H9 (cell line): ENCODE data around the gene ZNF562. TPM values are rescaled to one million over a fixed set of nuclear protein-coding genes. Genes with fewer than 3 reads are reported as not detected.

Source experiments
- DNase-seq: peaks from one replicate; pipeline ENCODE4 v3.0.0-alpha.2; 2017
- H2AFZ ChIP-seq: one replicate; pipeline ENCODE4 v1.6.1; 2013; ENCODE audit warnings: mild to moderate bottlenecking, low read length, control low read depth, moderate library complexity
- H2AK5ac ChIP-seq: 2 replicates; pipeline ENCODE4 v1.6.1; 2013; ENCODE audit warnings: low read length, control low read depth, mixed read lengths; ENCODE audit not compliant: insufficient read length
- H2BK120ac ChIP-seq: one replicate; pipeline ENCODE4 v1.6.1; 2013; ENCODE audit warnings: low read depth, mild to moderate bottlenecking, low read length, control low read depth, inconsistent platforms; ENCODE audit not compliant: poor library complexity, severe bottlenecking
- H2BK12ac ChIP-seq: 2 replicates; pipeline ENCODE4 v1.6.1; 2013; ENCODE audit warnings: low read length, control low read depth, mixed read lengths, low read depth; ENCODE audit not compliant: insufficient read length
- H2BK15ac ChIP-seq: 2 replicates; pipeline ENCODE4 v1.6.1; 2013; ENCODE audit warnings: low read depth, low read length, control low read depth
- H2BK20ac ChIP-seq: one replicate; pipeline ENCODE4 v1.6.1; 2013; ENCODE audit warnings: low read depth, mild to moderate bottlenecking, low read length, control low read depth, inconsistent platforms; ENCODE audit not compliant: poor library complexity, severe bottlenecking
- H2BK5ac ChIP-seq: 2 replicates; pipeline ENCODE4 v1.6.1; 2013; ENCODE audit warnings: low read length, control low read depth, mixed read lengths; ENCODE audit not compliant: insufficient read length
- H3K14ac ChIP-seq: 2 replicates; pipeline ENCODE4 v1.6.1; 2013; ENCODE audit warnings: low read length, control low read depth; ENCODE audit not compliant: insufficient read depth
- H3K18ac ChIP-seq: 2 replicates; pipeline ENCODE4 v1.6.1; 2013; ENCODE audit warnings: low read depth, mild to moderate bottlenecking, mixed read lengths, low read length, control low read depth; ENCODE audit not compliant: insufficient read length
- H3K23ac ChIP-seq: 2 replicates; pipeline ENCODE4 v1.6.1; 2013; ENCODE audit warnings: low read length, control low read depth, mixed read lengths, low read depth; ENCODE audit not compliant: insufficient read length
- H3K23me2 ChIP-seq: 2 replicates; pipeline ENCODE4 v1.6.1; 2013; ENCODE audit warnings: low read depth, mild to moderate bottlenecking, mixed read lengths, low read length, control low read depth; ENCODE audit not compliant: insufficient read length, poor library complexity, severe bottlenecking
- H3K27ac ChIP-seq: 2 replicates; pipeline ENCODE4 v1.5.1; 2013; ENCODE audit warnings: low read length, control low read depth, mixed read lengths, low read depth; ENCODE audit not compliant: insufficient read length
- H3K27me3 ChIP-seq: 2 replicates; pipeline ENCODE4 v1.6.1; 2013; ENCODE audit warnings: low read length, control low read depth, inconsistent platforms; ENCODE audit not compliant: insufficient read depth
- H3K4ac ChIP-seq: 2 replicates; pipeline ENCODE4 v1.6.1; 2013; ENCODE audit warnings: low read depth, mild to moderate bottlenecking, control low read depth, inconsistent platforms, low read length, moderate library complexity
- H3K4me1 ChIP-seq: 2 replicates; pipeline ENCODE4 v1.6.1; 2013; ENCODE audit warnings: low read length, control low read depth, inconsistent platforms; ENCODE audit not compliant: insufficient read depth
- H3K4me2 ChIP-seq: 2 replicates; pipeline ENCODE4 v1.6.1; 2013; ENCODE audit warnings: low read length, control low read depth, mixed read lengths; ENCODE audit not compliant: insufficient read length, insufficient read depth
- H3K56ac ChIP-seq: 2 replicates; pipeline ENCODE4 v1.6.1; 2013; ENCODE audit warnings: low read depth, mild to moderate bottlenecking, mixed read lengths, low read length, control low read depth; ENCODE audit not compliant: insufficient read length
- H3K79me1 ChIP-seq: 2 replicates; pipeline ENCODE4 v1.6.1; 2013; ENCODE audit warnings: low read depth, mild to moderate bottlenecking, moderate library complexity, low read length, control low read depth, inconsistent platforms; ENCODE audit not compliant: insufficient read depth, poor library complexity, severe bottlenecking
- H3K79me2 ChIP-seq: 2 replicates; pipeline ENCODE4 v1.6.1; 2013; ENCODE audit warnings: low read length, control low read depth, inconsistent platforms; ENCODE audit not compliant: insufficient read depth
- H3K9ac ChIP-seq: 2 replicates; pipeline ENCODE4 v1.6.1; 2013; ENCODE audit warnings: low read length, control low read depth, mixed read lengths; ENCODE audit not compliant: insufficient read length; ENCODE audit errors: extremely low read depth
- H3K9me3 ChIP-seq: one replicate; pipeline ENCODE4 v1.6.1; 2013; ENCODE audit warnings: low read depth, low read length, inconsistent platforms; ENCODE audit not compliant: control insufficient read depth
- H3T11ph ChIP-seq: one replicate; pipeline ENCODE4 v1.6.1; 2013; ENCODE audit warnings: mild to moderate bottlenecking, low read length, control low read depth, inconsistent platforms
- H4K20me1 ChIP-seq: one replicate; pipeline ENCODE4 v1.6.1; 2013; ENCODE audit not compliant: control insufficient read depth, insufficient read length, insufficient read depth
- H4K5ac ChIP-seq: 2 replicates; pipeline ENCODE4 v1.6.1; 2013; ENCODE audit warnings: low read depth, mild to moderate bottlenecking, mixed read lengths, low read length, control low read depth; ENCODE audit not compliant: insufficient read length
- H4K8ac ChIP-seq: replicated peaks from 2 replicates; pipeline ENCODE4 v1.6.1; 2013; ENCODE audit warnings: low read length, control low read depth, mixed read lengths, low read depth; ENCODE audit not compliant: insufficient read length
- H4K91ac ChIP-seq: 2 replicates; pipeline ENCODE4 v1.6.1; 2013; ENCODE audit warnings: low read depth, mild to moderate bottlenecking, moderate library complexity, mixed read lengths, low read length, control low read depth; ENCODE audit not compliant: insufficient read length
- H3K27ac Mint-ChIP-seq, 3 experiments: 2 replicates in 2 of 3; 3 replicates in 1 of 3; pipeline ENCODE4 v1.8.0; 2020 to 2021; ENCODE audit warnings: mixed read lengths in 3 of 3, mild to moderate bottlenecking in 1 of 3, moderate library complexity in 1 of 3
- H3K27me3 Mint-ChIP-seq: 2 replicates; pipeline ENCODE4 v1.8.0; 2021; ENCODE audit warnings: low read depth, mild to moderate bottlenecking, moderate library complexity, mixed read lengths
- H3K36me3 Mint-ChIP-seq, 3 experiments: 2 replicates in 2 of 3; 3 replicates in 1 of 3; pipeline ENCODE4 v1.8.0; 2020 to 2021; ENCODE audit warnings: low read depth in 3 of 3, mixed read lengths in 3 of 3; ENCODE audit not compliant: insufficient read depth in 1 of 3
- H3K4me1 Mint-ChIP-seq, 2 experiments: 2 replicates each; pipeline ENCODE4 v1.8.0; 2020; ENCODE audit warnings: mixed read lengths in 2 of 2
- H3K4me3 Mint-ChIP-seq, 2 experiments: 2 replicates in 1 of 2; 3 replicates in 1 of 2; pipeline ENCODE4 v1.8.0; 2020 to 2021; ENCODE audit warnings: mild to moderate bottlenecking in 2 of 2, mixed read lengths in 2 of 2, moderate library complexity in 1 of 2
- H3K9me3 Mint-ChIP-seq, 2 experiments: 2 replicates in 1 of 2; 3 replicates in 1 of 2; pipeline ENCODE4 v1.8.0; 2020; ENCODE audit warnings: mild to moderate bottlenecking in 2 of 2, mixed read lengths in 2 of 2, moderate library complexity in 1 of 2
- WGBS: extraction: QIAGEN DNeasy Blood & Tissue Kit; methylation state at CpG from one replicate; pipeline ENCODE4 v1.1.7; 2013; ENCODE audit warnings: missing lambda C conversion rate, low lambda C conversion rate, mixed read lengths; ENCODE audit not compliant: insufficient read length; ENCODE audit errors: extremely low coverage; 5-methylcytosine and 5-hydroxymethylcytosine counted together
- total RNA-seq: library from RNA; stranded (reverse); gene quantifications from 2 replicates; pipeline ENCODE4 v1.2.1, GENCODE V29; 2021
- TF ChIP-seq, protein P1 (sequence below): fragments of 200-600 bp; sonication (generic); conservative IDR thresholded peaks from 3 replicates; pipeline ENCODE4 v1.8.0; 2021; ENCODE audit warnings: antibody characterized with exemption, mild to moderate bottlenecking

ZNF562 gene
- total RNA-seq, 1 experiment from 2014 or later, result 15.7 TPM

DNA sequence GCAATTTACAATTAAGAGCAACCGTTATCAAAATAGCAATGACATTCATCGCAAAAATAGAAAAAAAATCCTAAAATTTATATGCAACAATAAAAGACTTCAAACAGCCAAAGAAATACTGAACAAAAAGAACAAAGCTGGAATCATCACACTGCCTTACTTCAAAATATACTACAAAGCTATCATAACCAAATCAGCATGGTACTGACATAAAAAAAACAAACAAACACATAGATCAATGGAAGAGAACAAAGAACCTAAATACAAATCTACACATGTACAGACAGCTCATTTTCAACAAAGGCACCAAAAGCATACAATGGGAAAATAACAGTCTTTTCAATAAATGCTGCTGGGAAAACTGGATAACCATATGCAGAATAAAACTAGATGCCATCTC, 6.4 kb downstream of the ZNF562 start:
- H3K9me3 Mint-ChIP-seq, result peaks cover 74% of the 10 kb centered on the region in 2 experiments
- Histone ChIP-seq H2BK15ac (no peak overlapping the region), H3K4me1 (no peaks in the 10 kb centered on the region), H2BK120ac (no peak overlapping the region), H3K23me2 (no peaks in the 10 kb centered on the region), H3K56ac (no peak overlapping the region), H3K27ac (no peak overlapping the region), H3K79me2 (peaks cover 28% of the 10 kb centered on the region; the same call in 1 of the 2 replicates), H3T11ph (no peak overlapping the region), H3K4me2 (no peak overlapping the region), H3K23ac (no peak overlapping the region), H2BK12ac (no peak overlapping the region), H2AFZ (no peak overlapping the region), H3K9me3 (peaks cover 17% of the 10 kb centered on the region), H4K91ac (no peak overlapping the region), H4K8ac (no peak overlapping the region), H3K18ac (no peak overlapping the region), H3K14ac (no peak overlapping the region), H2BK20ac (no peak overlapping the region), H3K4ac (no peak overlapping the region), H3K9ac (no peak overlapping the region), H2AK5ac (no peak overlapping the region), H3K79me1 (peaks cover 14% of the 10 kb centered on the region), H2BK5ac (no peak overlapping the region), H4K5ac (no peak overlapping the region), H3K27me3 (no peaks in the 10 kb centered on the region), H4K20me1 (no peaks in the 10 kb centered on the region)
- H3K27ac Mint-ChIP-seq, result no peak overlapping the region
- H3K27me3 Mint-ChIP-seq, result no peaks in the 10 kb centered on the region
- H3K36me3 Mint-ChIP-seq, result peaks cover 48 to 54% (median 49%) of the 10 kb centered on the region in 3 experiments
- peaks cover 0 to 2% of the 10 kb centered on the region in 2 experiments; a peak in 1 of 4 replicates for H3K4me1 Mint-ChIP-seq
- H3K4me3 Mint-ChIP-seq, result no peak overlapping the region
- WGBS, result no CpG with 5 or more reads among the region's 2 CpGs
- no peak for DNase-seq
- TF ChIP-seq, protein P1, sequence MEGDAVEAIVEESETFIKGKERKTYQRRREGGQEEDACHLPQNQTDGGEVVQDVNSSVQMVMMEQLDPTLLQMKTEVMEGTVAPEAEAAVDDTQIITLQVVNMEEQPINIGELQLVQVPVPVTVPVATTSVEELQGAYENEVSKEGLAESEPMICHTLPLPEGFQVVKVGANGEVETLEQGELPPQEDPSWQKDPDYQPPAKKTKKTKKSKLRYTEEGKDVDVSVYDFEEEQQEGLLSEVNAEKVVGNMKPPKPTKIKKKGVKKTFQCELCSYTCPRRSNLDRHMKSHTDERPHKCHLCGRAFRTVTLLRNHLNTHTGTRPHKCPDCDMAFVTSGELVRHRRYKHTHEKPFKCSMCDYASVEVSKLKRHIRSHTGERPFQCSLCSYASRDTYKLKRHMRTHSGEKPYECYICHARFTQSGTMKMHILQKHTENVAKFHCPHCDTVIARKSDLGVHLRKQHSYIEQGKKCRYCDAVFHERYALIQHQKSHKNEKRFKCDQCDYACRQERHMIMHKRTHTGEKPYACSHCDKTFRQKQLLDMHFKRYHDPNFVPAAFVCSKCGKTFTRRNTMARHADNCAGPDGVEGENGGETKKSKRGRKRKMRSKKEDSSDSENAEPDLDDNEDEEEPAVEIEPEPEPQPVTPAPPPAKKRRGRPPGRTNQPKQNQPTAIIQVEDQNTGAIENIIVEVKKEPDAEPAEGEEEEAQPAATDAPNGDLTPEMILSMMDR, result no peak
